Stomach (tissue), 4 donors: ENCODE data around the gene MTCL1.

Experiments used
- POLR2A ChIP-seq, 4 donors: fragments of 450-650 bp; IDR thresholded peaks; one replicate each; pipeline ENCODE4 v1.6.1; 2016; ENCODE audit warnings: antibody characterized with exemption in 4 of 4, control low read depth in 2 of 4, mild to moderate bottlenecking in 1 of 4, moderate library complexity in 1 of 4
- POLR2AphosphoS5 ChIP-seq, 3 donors: sonication (generic); formaldehyde crosslinking; IDR thresholded peaks; one replicate each; pipeline ENCODE4 v1.6.1; 2016; ENCODE audit warnings: antibody characterized with exemption in 3 of 3
- TF ChIP-seq, protein P1 (sequence below), 7 experiments: fragments of 450-650 bp in 4 of 7; fragments of 200-600 bp in 3 of 7; sonication (generic) in 3 of 7; IDR thresholded peaks; one replicate each; pipeline ENCODE4 v1.5.1; 2016 to 2019; ENCODE audit warnings: antibody characterized with exemption in 7 of 7, control low read depth in 2 of 7, mild to moderate bottlenecking in 1 of 7

DNA sequence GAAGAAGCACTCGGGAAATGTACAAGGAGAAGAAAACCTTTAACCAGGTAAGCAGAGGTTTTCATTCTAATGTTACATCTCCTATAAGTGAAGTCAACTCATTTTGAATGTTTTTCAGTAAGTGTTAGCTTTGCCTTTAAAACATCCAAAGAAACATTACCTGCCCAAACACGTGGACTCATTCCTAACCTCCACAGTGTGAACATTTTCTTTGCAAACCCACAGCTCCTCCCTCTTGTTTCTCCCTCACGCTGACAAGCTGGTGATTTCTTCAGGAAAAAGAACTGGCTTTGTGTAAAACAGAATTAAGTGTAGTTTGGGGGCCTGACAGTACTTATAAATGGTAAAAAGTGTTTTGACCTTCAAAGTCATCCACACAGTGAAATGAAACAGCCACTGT lies 72.5 kb downstream of the MTCL1 start:
- TF ChIP-seq, protein P1, sequence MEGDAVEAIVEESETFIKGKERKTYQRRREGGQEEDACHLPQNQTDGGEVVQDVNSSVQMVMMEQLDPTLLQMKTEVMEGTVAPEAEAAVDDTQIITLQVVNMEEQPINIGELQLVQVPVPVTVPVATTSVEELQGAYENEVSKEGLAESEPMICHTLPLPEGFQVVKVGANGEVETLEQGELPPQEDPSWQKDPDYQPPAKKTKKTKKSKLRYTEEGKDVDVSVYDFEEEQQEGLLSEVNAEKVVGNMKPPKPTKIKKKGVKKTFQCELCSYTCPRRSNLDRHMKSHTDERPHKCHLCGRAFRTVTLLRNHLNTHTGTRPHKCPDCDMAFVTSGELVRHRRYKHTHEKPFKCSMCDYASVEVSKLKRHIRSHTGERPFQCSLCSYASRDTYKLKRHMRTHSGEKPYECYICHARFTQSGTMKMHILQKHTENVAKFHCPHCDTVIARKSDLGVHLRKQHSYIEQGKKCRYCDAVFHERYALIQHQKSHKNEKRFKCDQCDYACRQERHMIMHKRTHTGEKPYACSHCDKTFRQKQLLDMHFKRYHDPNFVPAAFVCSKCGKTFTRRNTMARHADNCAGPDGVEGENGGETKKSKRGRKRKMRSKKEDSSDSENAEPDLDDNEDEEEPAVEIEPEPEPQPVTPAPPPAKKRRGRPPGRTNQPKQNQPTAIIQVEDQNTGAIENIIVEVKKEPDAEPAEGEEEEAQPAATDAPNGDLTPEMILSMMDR (IDR thresholded peaks at IDR 0.05) = no peak
- TF ChIP-seq POLR2AphosphoS5 (IDR thresholded peaks at IDR 0.05) = no peak
- TF ChIP-seq POLR2A (IDR thresholded peaks at IDR 0.05) = no peak
